ENCODE results near the gene ZNF385B.

The ZNF385B gene

GRCh38 chr2:179613299-179613651 is 248.1 kb downstream of the ZNF385B start:
- H3K27me3 ChIP-seq (ENCODE audit: low read length) = no peaks in the 10 kb centered on the region
- no peak overlapping the region for H3K4me2 ChIP-seq (ENCODE audit: low read depth, low read length, poor library complexity, severe bottlenecking)
- no peak overlapping the region for H3K4me3 ChIP-seq (ENCODE audit: insufficient read depth, low read length, poor library complexity, severe bottlenecking)
- no peak overlapping the region for H3K27ac ChIP-seq (ENCODE audit: low read depth, low read length)
- H3F3A ChIP-seq (ENCODE audit: insufficient read depth) = no peaks in the 10 kb centered on the region
- no peaks in the 10 kb centered on the region for H3K79me2 ChIP-seq (ENCODE audit: insufficient read depth, low read length)
- H3K36me3 ChIP-seq (ENCODE audit: low read length) = no peaks in the 10 kb centered on the region
- no peak overlapping the region for H2AFZ ChIP-seq (ENCODE audit: low read depth, low read length, severe bottlenecking)
- TF ChIP-seq EZH2phosphoT487 (conservative IDR thresholded peaks at IDR 0.05; ENCODE audit: low read length) (no peak), CTCF (IDR thresholded peaks at IDR 0.05; ENCODE audit: insufficient read depth, low read length, poor library complexity, severe bottlenecking) (no peak)
- H3K9ac ChIP-seq (ENCODE audit: low read length) = no peak overlapping the region
- no peaks in the 10 kb centered on the region for H3K9me3 ChIP-seq (ENCODE audit: insufficient read depth, low read length)
- H3K9me2 ChIP-seq (replicated peaks; ENCODE audit: insufficient read depth, low read length) = no peaks in the 10 kb centered on the region
- no peaks in the 10 kb centered on the region for H4K20me1 ChIP-seq (ENCODE audit: low read depth, low read length)

- H3K9me2 ChIP-seq (replicated peaks; ENCODE audit: insufficient read depth, low read length) = no peaks in the 10 kb centered on the region
- H4K20me1 ChIP-seq (ENCODE audit: low read depth, low read length) = no peaks in the 10 kb centered on the region
- no peaks in the 10 kb centered on the region for H3K36me3 ChIP-seq (ENCODE audit: low read length)
- H3K79me2 ChIP-seq (ENCODE audit: insufficient read depth, low read length) = no peaks in the 10 kb centered on the region
- no peaks in the 10 kb centered on the region for H3K27me3 ChIP-seq (ENCODE audit: low read length)
- H3K4me3 ChIP-seq (ENCODE audit: insufficient read depth, low read length, poor library complexity, severe bottlenecking) = no peak overlapping the region
- no peaks in the 10 kb centered on the region for H3K9me3 ChIP-seq (ENCODE audit: insufficient read depth, low read length)
- no peak overlapping the region for H3K27ac ChIP-seq (ENCODE audit: low read depth, low read length)
- H2AFZ ChIP-seq (ENCODE audit: low read depth, low read length, severe bottlenecking) = no peak overlapping the region
- no peaks in the 10 kb centered on the region for H3F3A ChIP-seq (ENCODE audit: insufficient read depth)
- no peak overlapping the region for H3K4me2 ChIP-seq (ENCODE audit: low read depth, low read length, poor library complexity, severe bottlenecking)
- TF ChIP-seq CTCF (IDR thresholded peaks at IDR 0.05; ENCODE audit: insufficient read depth, low read length, poor library complexity, severe bottlenecking) (no peak), EZH2phosphoT487 (conservative IDR thresholded peaks at IDR 0.05; ENCODE audit: low read length) (no peak)
- no peak overlapping the region for H3K9ac ChIP-seq (ENCODE audit: low read length)
These were observed 248.7 kb downstream of the ZNF385B start for GRCh38 chr2:179612591-179613298.

- H3K4me2 ChIP-seq (ENCODE audit: low read depth, low read length, poor library complexity, severe bottlenecking) = no peak overlapping the region
- no peak overlapping the region for H2AFZ ChIP-seq (ENCODE audit: low read depth, low read length, severe bottlenecking)
- no peaks in the 10 kb centered on the region for H3F3A ChIP-seq (ENCODE audit: insufficient read depth)
- no peak overlapping the region for H3K9ac ChIP-seq (ENCODE audit: low read length)
- H3K79me2 ChIP-seq (ENCODE audit: insufficient read depth, low read length) = no peaks in the 10 kb centered on the region
- no peaks in the 10 kb centered on the region for H3K9me3 ChIP-seq (ENCODE audit: insufficient read depth, low read length)
- H3K9me2 ChIP-seq (replicated peaks; ENCODE audit: insufficient read depth, low read length) = no peaks in the 10 kb centered on the region
- no peak overlapping the region for H3K27ac ChIP-seq (ENCODE audit: low read depth, low read length)
- TF ChIP-seq EZH2phosphoT487 (conservative IDR thresholded peaks at IDR 0.05; ENCODE audit: low read length) = no peak
- no peak for TF ChIP-seq CTCF (IDR thresholded peaks at IDR 0.05; ENCODE audit: insufficient read depth, low read length, poor library complexity, severe bottlenecking)
- H3K36me3 ChIP-seq (ENCODE audit: low read length) = no peaks in the 10 kb centered on the region
- H3K4me3 ChIP-seq (ENCODE audit: insufficient read depth, low read length, poor library complexity, severe bottlenecking) = no peak overlapping the region
- H4K20me1 ChIP-seq (ENCODE audit: low read depth, low read length) = no peaks in the 10 kb centered on the region
- no peaks in the 10 kb centered on the region for H3K27me3 ChIP-seq (ENCODE audit: low read length)
These were observed 249.3 kb downstream of the ZNF385B start for GRCh38 chr2:179612108-179612507.
